Common myeloid progenitor, CD34-positive (primary cell): ENCODE data around the gene SLC6A11. TPM values are rescaled to one million over a fixed set of nuclear protein-coding genes. Genes with fewer than 3 reads are reported as not detected.

Source experiments
- CTCF ChIA-PET: fragments of 350-600 bp; sonication (Branson Sonifier 250); formaldehyde crosslinking; loops from one replicate; lab custom pipeline; 2021; ENCODE audit warnings: antibody characterized with exemption; lab: Charles Lee
- POLR2A ChIA-PET: fragments of 350-600 bp; sonication (Branson Sonifier 250); formaldehyde crosslinking; loops from one replicate; lab custom pipeline; 2021; ENCODE audit warnings: antibody characterized with exemption; lab: Charles Lee
- DNase-seq, 3 donors: peaks; one replicate each; pipeline versions ENCODE4 v3.0.0 to v3.0.0-alpha.2; 2013
- H3K27ac ChIP-seq, 2 experiments: 1 replicate in 1 of 2; 2 replicates in 1 of 2; pipeline ENCODE4 v1.7.0; 2013; ENCODE audit warnings: inconsistent platforms in 2 of 2, low read length in 2 of 2, mild to moderate bottlenecking in 2 of 2, low read depth in 1 of 2, moderate library complexity in 1 of 2; ENCODE audit not compliant: severe bottlenecking in 2 of 2, insufficient read depth in 1 of 2, poor library complexity in 1 of 2
- H3K27me3 ChIP-seq, 5 experiments: replicated peaks in 2 of 5; 1 replicate in 3 of 5; 2 replicates in 2 of 5; pipeline versions ENCODE4 v1.6.1 to v1.7.0; 2013; ENCODE audit warnings: low read length in 4 of 5, mild to moderate bottlenecking in 2 of 5, moderate library complexity in 2 of 5, inconsistent platforms in 1 of 5; ENCODE audit not compliant: insufficient read depth in 5 of 5, control insufficient read depth in 4 of 5
- H3K36me3 ChIP-seq, 4 experiments: 1 replicate in 2 of 4; 2 replicates in 2 of 4; pipeline versions ENCODE4 v1.6.1 to v1.7.0; 2013; ENCODE audit warnings: low read length in 3 of 4, control low read depth in 1 of 4, mild to moderate bottlenecking in 1 of 4; ENCODE audit not compliant: control insufficient read depth in 4 of 4, insufficient read depth in 4 of 4
- H3K4me1 ChIP-seq, 4 experiments: 1 replicate in 3 of 4; 2 replicates in 1 of 4; pipeline versions ENCODE4 v1.6.1 to v1.7.1; 2013; ENCODE audit warnings: low read length in 3 of 4, mild to moderate bottlenecking in 3 of 4, control low read depth in 1 of 4, inconsistent platforms in 1 of 4, moderate library complexity in 1 of 4; ENCODE audit not compliant: control insufficient read depth in 4 of 4, insufficient read depth in 4 of 4; ENCODE audit errors: control extremely low read depth in 1 of 4
- H3K4me3 ChIP-seq, 7 experiments: 1 replicate in 4 of 7; 2 replicates in 3 of 7; pipeline versions ENCODE4 v1.5.1 to v1.7.0; 2013; ENCODE audit warnings: mild to moderate bottlenecking in 7 of 7, low read length in 6 of 7, moderate library complexity in 6 of 7, inconsistent platforms in 2 of 7, low read depth in 2 of 7, control low read depth in 1 of 7; ENCODE audit not compliant: insufficient read depth in 4 of 7, control insufficient read depth in 1 of 7; ENCODE audit errors: extremely low read depth in 1 of 7
- H3K9me3 ChIP-seq, 5 experiments: 1 replicate in 4 of 5; 2 replicates in 1 of 5; pipeline versions ENCODE4 v1.6.1 to v1.7.1; 2013; ENCODE audit warnings: low read length in 4 of 5, mild to moderate bottlenecking in 2 of 5, inconsistent platforms in 1 of 5, low read depth in 1 of 5, moderate library complexity in 1 of 5; ENCODE audit not compliant: control insufficient read depth in 4 of 5, insufficient read depth in 2 of 5; ENCODE audit errors: control extremely low read depth in 1 of 5
- WGBS: methylation state at CpG from one replicate; pipeline ENCODE4 v1.1.5; 2013; ENCODE audit not compliant: insufficient coverage; 5-methylcytosine and 5-hydroxymethylcytosine counted together
- polyA plus RNA-seq: library from polyadenylated mRNA; unstranded; fragments of 120-200 nt; gene quantifications from one replicate; pipeline ENCODE4 v1.2.1, GENCODE V29; 2013

SLC6A11 gene
- 0.04 TPM for polyA plus RNA-seq

DNA sequence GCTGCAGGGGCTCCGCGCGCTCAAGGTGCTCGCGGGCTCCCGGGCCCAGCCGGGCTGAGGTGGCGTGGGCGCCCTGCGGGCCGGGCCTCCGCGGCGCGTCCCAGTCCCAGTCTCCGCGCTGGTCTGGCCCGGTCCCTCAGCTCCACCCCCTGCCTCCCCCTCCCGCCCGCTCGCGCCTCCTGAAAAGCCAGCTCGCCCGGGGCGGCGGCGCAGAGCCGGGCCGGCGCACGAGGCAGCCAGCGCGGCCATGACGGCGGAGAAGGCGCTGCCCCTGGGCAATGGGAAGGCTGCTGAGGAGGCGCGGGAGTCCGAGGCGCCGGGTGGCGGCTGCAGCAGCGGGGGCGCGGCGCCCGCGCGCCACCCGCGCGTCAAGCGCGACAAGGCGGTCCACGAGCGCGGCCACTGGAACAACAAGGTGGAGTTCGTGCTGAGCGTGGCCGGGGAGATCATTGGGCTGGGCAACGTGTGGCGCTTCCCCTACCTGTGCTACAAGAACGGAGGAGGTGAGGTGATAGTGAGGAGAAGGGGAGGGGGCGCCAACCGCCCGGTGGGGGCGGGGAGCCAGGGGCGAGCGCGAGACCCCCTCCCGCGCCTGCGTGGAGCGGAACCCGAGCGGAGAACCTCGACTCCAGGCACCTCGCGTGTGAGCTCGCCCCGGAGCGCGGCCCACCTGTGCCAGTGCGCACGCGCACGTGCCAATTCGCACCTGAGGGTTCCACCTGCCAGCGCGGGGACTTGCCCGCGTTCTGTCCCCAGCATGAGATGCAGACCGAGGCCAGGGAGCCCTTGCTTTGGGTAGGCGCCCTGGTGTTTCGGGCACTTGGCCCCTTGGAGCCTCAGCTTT is at the start of gene SLC6A11:
SLC6A11 (plus strand) TSS at position 210 of the 844 bp plus-strand sequence; CDS start at position 248, 38 bp downstream.
- Histone ChIP-seq H3K9me3 (peaks cover 0 to 2% (median 0%) of the 10 kb centered on the region in 5 experiments), H3K4me3 (peak within 1 kb of the TSS in 3 of 7 experiments; percentile 44 to 57 (median 46)), H3K27me3 (peaks cover 17 to 56% (median 28%) of the 10 kb centered on the region in 5 experiments), H3K27ac (no peak within 1 kb of the TSS), H3K36me3 (no peaks in the 10 kb centered on the region), H3K4me1 (peaks cover 0 to 10% (median 4%) of the 10 kb centered on the region in 4 experiments)
- ChIA-PET CTCF (no interaction called here), POLR2A (no interaction called here)
- 7% methylated on average over 72 of the region's 96 CpGs for WGBS
- DNase-seq = peak; percentile 3 to 17 (median 10)

DNA sequence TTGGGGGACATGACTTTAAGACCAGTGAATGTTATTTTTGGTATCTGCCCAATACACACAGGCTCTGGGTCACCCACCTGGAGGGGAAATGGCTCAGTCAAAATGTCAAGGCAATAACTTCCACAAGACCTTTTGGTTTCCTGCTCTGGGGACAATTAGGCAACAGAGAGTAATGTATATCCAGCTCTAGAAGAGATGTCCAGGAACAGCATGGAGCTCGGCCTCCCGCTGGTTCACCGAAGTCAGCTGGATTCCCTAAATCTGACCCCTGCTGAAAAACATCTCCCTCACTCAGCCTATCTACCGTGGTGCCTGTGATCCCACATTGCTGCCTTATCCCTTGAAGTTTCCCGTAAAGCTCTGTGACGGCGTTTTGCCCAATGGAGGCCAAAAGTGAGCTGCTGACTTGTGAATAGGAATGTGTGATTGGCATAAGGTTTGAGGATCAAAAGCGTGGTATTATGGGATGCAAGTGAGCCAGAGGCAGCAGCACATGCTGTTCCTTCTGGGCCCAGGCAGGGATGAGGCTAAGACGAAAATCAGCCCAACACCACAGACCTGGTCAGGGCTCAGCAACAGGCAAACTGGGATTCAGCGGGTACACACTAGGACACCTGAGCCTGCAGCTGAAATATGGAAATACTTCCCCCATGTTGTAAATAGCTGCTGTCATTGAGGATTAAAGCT is 47.2 kb upstream of the SLC6A11 start:
- ChIA-PET POLR2A (interaction anchor here (0.6 kb wide), 1 partner anchor 48 kb away, joined by 5 read pairs; no protein-coding TSS in a partner anchor), CTCF (interaction anchor here (1.1 to 3.4 kb wide), 6 partner anchors 10 to 119 kb away, joined by 3 to 21 read pairs (median 5); no protein-coding TSS in a partner anchor)
- no peak overlapping the region for H3K27ac ChIP-seq
- H3K27me3 ChIP-seq = peaks cover 3 to 22% (median 11%) of the 10 kb centered on the region in 5 experiments
- peaks cover 0 to 4% (median 0%) of the 10 kb centered on the region in 4 experiments for H3K4me1 ChIP-seq
- H3K4me3 ChIP-seq = no peak overlapping the region
- DNase-seq = no peak
- no peaks in the 10 kb centered on the region for H3K9me3 ChIP-seq
- 81% methylated on average over 8 of the region's 10 CpGs for whole genome bisulfite sequencing
- no peaks in the 10 kb centered on the region for H3K36me3 ChIP-seq

DNA sequence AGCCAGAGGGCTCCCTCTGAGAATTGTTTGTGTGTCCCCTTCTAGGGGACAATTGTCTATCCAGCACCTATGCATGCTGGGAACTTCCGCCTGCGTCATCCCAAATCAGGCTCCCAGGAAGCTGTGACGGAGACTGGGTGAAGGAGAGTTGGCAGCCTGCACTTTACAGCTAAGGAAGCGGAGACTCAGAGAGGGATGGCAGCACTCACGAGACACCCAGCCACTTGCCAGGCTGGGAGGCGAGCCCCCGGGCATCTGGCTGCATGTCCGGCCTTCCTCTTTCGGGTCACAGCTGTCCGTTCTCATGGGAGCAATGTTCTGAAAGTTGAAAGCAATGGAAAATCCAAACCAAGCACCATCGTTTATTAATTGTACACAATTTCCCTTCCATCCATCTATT is 45.5 kb upstream of the SLC6A11 start:
- Histone ChIP-seq H3K4me3 (no peak overlapping the region), H3K9me3 (no peaks in the 10 kb centered on the region), H3K27me3 (peaks cover 3 to 18% (median 5%) of the 10 kb centered on the region in 5 experiments), H3K4me1 (peaks cover 0 to 4% (median 0%) of the 10 kb centered on the region in 4 experiments), H3K27ac (no peak overlapping the region), H3K36me3 (no peaks in the 10 kb centered on the region)
- CTCF ChIA-PET = interaction anchor here (0.6 to 3.4 kb wide), 3 partner anchors 11 to 402 kb away, joined by 3 to 21 read pairs (median 5); no protein-coding TSS in a partner anchor
- 95% methylated on average over 9 of the region's 11 CpGs for WGBS
- POLR2A ChIA-PET = interaction anchor here (0.6 kb wide), 1 partner anchor 23 kb away, joined by 5 read pairs; no protein-coding TSS in a partner anchor
- DNase-seq = no peak

DNA sequence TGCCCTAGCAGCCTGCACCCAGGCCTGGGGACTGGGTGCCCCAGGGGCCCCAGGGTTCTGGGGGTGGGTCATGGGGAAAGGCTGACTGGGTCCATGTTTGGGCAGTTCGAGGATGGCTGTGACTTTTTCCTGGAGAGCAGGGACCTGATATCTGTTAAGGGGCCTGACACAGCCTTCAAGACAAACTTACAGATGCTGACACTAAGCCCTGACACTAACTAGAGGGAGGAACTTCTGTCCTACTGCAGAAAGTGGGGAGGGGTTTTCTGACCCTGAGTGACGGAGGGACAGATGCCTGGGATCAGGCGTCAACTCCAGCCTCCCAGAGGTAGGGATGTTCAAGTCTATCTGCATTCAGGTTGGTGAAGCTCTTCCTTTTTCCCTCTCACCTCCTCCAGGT is 45.0 kb upstream of the SLC6A11 start:
- H3K9me3 ChIP-seq = no peaks in the 10 kb centered on the region
- POLR2A ChIA-PET = interaction anchor here (0.6 kb wide), 1 partner anchor 23 kb away, joined by 5 read pairs; no protein-coding TSS in a partner anchor
- 100% methylated on average over 1 of the region's 3 CpGs for WGBS
- H3K27ac ChIP-seq = no peak overlapping the region
- CTCF ChIA-PET = interaction anchor here (0.6 kb wide), 1 partner anchor 401 kb away, joined by 3 read pairs; no protein-coding TSS in a partner anchor
- DNase-seq = no peak
- peaks cover 3 to 22% (median 3%) of the 10 kb centered on the region in 5 experiments for H3K27me3 ChIP-seq
- peaks cover 0 to 4% (median 0%) of the 10 kb centered on the region in 4 experiments for H3K4me1 ChIP-seq
- H3K4me3 ChIP-seq = no peak overlapping the region
- H3K36me3 ChIP-seq = no peaks in the 10 kb centered on the region

DNA sequence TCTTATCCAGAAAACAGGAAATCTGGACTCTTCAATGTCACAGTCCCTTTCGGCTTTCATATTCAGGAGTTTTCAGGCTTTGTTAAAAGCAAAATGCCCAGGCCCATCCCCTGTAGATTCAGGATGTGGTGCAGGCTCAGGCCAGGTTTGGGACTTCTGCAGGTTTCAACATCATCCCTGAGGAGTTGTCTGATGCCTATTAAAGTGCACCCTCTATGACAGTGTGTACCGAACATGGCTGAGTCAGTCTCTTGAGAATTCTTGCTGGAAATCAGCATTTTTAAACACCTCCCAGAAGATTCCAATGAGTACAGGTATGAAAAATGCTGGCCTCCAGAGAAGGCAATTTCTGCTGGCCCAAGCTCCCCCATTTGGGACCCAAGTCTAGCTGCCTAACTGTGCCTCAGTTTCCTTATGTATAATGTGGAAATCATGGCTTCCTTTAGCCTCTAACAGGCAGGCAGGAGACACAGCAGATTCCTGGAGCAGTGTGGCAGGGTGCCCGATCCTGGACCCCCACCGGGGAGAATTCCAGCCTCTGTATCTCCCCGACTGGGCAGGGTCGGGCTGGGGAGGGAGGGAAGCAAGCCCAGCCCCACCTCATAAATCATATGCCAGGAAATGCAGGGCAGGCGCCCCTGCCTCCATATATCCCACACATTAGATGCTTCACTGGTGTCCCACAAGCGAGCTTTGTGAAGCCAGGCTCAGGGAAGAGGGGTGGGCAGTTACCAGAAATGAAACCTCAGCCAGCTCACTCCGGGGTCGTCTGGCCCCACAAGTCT is 44.4 kb upstream of the SLC6A11 start:
- no peaks in the 10 kb centered on the region for H3K36me3 ChIP-seq
- H3K4me1 ChIP-seq = peaks cover 0 to 4% (median 0%) of the 10 kb centered on the region in 4 experiments
- no peak overlapping the region for H3K27ac ChIP-seq
- no peak for DNase-seq
- H3K9me3 ChIP-seq = no peaks in the 10 kb centered on the region
- ChIA-PET POLR2A (no interaction called here), CTCF (interaction anchor here (1.2 to 4.3 kb wide), 6 partner anchors 10 to 109 kb away, joined by 3 to 21 read pairs (median 5); no protein-coding TSS in a partner anchor)
- H3K4me3 ChIP-seq = no peak overlapping the region
- 88% methylated on average over 8 of the region's 10 CpGs for WGBS
- peaks cover 3 to 22% (median 5%) of the 10 kb centered on the region in 5 experiments for H3K27me3 ChIP-seq
